ENCODE results near the gene CSNK2B.
A peak's percentile ranks its signal among the peaks of the same experiment; 100 is the strongest.

The CSNK2B gene

GRCh38 chr6:31711233-31711632, 45.4 kb downstream of the CSNK2B start:
- no peak for DNase-seq (ENCODE audit: low spot score)

GRCh38 chr6:31712296-31712695, 46.4 kb downstream of the CSNK2B start:
- no peak for DNase-seq (ENCODE audit: low spot score)

- DNase-seq (ENCODE audit: low spot score): no peak
These were observed 47.6 kb downstream of the CSNK2B start for GRCh38 chr6:31713465-31713864.

- no peak for DNase-seq (ENCODE audit: low spot score)
These were observed 48.3 kb downstream of the CSNK2B start for GRCh38 chr6:31713991-31714684.

- no peak for DNase-seq (ENCODE audit: low spot score)
These were observed 49.4 kb downstream of the CSNK2B start, which contains the start of gene LY6G6D for GRCh38 chr6:31715022-31715958. Gene LY6G6D (plus strand): TSS chr6:31715348. CDS start chr6:31715356, 8 bp downstream.

GRCh38 chr6:31717499-31718222, 51.8 kb downstream of the CSNK2B start:
- peak; percentile 39 for DNase-seq (ENCODE audit: low spot score)

GRCh38 chr6:31718265-31718664, 52.4 kb downstream of the CSNK2B start:
- no peak for DNase-seq (ENCODE audit: low spot score)

- no peak for DNase-seq (ENCODE audit: low spot score)
These were observed 53.1 kb downstream of the CSNK2B start for GRCh38 chr6:31719001-31719400.
